GM21737 (cell line): ENCODE measurements around the gene FAM53A.

Experiments used
- ATAC-seq: cut with Tn5 transposase; IDR thresholded peaks from one replicate; pipeline ENCODE4 v1.9.1; 2021; ENCODE audit warnings: mild to moderate bottlenecking, moderate library complexity; ENCODE audit not compliant: unreplicated experiment

Gene FAM53A, protein sequence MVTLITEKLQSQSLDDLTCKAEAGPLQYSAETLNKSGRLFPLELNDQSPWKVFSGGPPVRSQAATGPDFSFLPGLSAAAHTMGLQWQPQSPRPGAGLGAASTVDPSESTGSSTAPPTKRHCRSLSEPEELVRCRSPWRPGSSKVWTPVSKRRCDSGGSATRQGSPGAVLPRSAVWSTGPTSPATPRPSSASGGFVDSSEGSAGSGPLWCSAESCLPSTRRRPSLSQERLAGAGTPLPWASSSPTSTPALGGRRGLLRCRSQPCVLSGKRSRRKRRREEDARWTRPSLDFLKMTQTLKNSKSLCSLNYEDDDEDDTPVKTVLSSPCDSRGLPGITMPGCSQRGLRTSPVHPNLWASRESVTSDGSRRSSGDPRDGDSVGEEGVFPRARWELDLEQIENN

GRCh38 chr4:1683736-1684505 lies at the start of gene FAM53A:
TSS of gene FAM53A (minus strand) at chr4:1684313. CDS start at chr4:1668741, 15,572 bp downstream.
- ATAC-seq = peak; percentile 87

- no peak for ATAC-seq
Observed at GRCh38 chr4:1732911-1733310, 48.8 kb upstream of the FAM53A start.

DNA sequence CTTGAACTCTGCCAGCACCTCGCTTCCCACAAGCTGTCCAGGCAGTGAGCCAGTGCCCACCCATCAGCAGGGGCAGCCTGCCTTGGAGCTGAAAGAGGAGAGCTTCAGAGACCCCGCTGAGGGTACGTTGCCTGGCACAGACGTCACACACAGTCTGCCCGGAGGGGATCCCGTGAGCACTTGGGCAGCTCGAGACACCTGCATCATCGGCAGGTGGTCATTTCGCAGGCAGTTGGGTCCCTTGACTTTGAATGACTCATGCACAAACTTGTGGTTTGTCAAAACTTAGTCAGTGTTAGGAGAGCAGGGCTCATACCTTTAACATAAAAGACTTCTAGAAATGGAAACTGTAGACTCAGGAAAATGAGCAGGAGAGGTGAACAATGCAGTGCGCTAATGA lies 47.1 kb upstream of the FAM53A start:
- no peak for ATAC-seq

- ATAC-seq = no peak
Observed at GRCh38 chr4:1730532-1731135, 46.5 kb upstream of the FAM53A start.

GRCh38 chr4:1728061-1728980 lies 44.2 kb upstream of the FAM53A start:
- ATAC-seq = no peak

GRCh38 chr4:1727117-1728031 lies 43.3 kb upstream of the FAM53A start:
- ATAC-seq = no peak

GRCh38 chr4:1726146-1726934 lies 42.2 kb upstream of the FAM53A start:
- ATAC-seq = peak; percentile 34

DNA sequence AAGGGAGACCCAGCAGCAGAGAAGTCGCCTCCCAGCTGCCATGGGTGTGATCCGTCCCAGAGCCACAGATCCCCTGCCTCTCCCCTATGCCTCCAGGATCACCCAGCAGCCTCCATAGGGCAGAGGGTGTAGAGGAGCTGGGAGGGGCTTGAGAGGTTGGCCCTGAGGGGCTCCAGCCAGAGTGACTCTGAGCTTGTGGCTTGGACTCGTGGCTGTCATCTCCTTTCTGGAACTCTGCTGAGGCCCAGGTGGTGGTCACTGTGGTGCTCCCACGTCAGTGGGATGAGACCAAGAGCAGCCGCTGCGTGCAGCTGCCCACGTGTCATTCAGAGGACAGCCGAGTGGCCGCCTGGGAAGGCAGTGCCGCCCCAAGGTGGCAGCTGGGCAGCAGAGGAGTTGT lies 41.4 kb upstream of the FAM53A start:
- no peak for ATAC-seq

- ATAC-seq = no peak
Observed at GRCh38 chr4:1723131-1723801, 39.2 kb upstream of the FAM53A start.

DNA sequence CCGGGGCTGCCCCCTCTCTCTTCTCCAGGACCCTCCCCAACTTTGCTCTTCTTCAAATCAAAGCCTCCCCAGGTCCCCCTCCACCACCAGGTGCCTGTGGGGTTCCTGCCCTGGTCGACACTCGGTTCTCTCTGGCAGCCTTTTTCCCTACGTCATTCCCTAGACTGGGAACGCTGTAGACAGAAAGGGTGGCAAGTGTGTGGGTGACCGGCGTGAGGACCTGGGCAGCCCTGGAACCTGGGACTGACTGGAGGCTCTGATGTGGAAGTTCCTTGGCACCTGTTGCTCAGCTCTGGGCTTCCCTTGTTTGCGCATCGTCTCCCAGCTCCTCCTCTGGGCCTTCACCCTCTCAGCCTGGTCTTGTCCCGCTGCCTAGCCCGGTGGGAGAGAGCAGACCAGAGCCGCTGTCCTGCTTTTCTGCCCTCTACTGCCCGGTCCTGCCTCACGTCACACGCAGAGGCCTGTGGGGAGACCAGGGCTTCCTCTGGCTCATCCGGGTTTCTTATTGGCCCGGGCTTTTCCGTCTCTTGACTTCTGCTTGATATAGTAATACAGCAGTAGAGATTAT lies 38.5 kb upstream of the FAM53A start:
- no peak for ATAC-seq

GRCh38 chr4:1721666-1722550 lies 37.8 kb upstream of the FAM53A start:
- ATAC-seq = no peak

GRCh38 chr4:1721003-1721665 lies 37.0 kb upstream of the FAM53A start, which contains the start of the genes TACC3 and TMEM129:
TSS of gene TACC3 (plus strand) at chr4:1721521. CDS start at chr4:1723422, 1,901 bp downstream.
TSS of gene TMEM129 (minus strand) at chr4:1721323. CDS start at chr4:1720837, 486 bp downstream.
- ATAC-seq = peak; percentile 66

DNA sequence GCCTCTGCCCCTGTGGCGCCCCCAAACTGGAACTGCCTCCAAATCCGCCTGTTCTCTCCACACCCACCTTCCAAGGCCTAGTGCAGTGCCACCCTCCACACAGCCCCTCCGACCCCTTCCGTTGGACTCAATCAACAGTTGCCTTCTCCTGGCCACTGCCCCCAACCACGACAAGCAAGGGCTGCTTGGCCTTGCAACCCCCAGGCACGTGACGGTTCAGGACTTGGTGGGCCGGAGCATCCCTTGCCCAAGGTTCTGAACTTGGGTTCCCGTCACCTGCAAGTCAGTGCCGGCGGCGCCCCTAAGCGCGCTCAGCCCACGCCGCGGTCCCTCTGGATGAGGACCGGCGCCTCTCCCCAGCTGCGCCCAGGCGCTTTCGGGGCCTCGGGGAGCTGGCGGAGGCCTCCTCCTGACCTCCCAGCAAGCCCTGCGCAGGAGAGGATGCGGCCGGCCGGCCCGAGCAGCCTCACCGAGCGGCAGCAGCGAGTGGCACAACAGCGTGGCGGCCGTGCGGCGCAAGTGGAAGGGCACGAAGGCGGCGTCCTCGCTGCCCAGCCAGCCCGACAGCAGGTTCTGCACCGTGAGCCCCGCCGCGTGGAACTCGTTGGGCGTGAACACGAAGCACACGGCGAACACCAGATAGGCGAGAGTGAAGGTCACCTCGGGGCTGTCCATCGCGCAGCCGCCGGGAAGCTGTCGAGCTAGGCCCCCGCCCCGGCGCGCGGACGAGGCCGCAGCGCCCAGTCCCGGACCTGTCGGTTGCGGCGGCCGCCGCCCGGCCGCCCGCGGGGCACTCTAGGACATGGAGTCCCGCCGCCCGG lies 36.3 kb upstream of the FAM53A start:
- peak; percentile 17 for ATAC-seq

- ATAC-seq = no peak
Observed at GRCh38 chr4:1718095-1718850, 34.2 kb upstream of the FAM53A start.
